NCI-H82 (cell line): ENCODE measurements around the gene TNS1.

Experiments used
- DNase-seq: peaks from one replicate; lab custom pipeline; 2025; lab: John Stamatoyannopoulos, UW

TNS1 gene

DNA sequence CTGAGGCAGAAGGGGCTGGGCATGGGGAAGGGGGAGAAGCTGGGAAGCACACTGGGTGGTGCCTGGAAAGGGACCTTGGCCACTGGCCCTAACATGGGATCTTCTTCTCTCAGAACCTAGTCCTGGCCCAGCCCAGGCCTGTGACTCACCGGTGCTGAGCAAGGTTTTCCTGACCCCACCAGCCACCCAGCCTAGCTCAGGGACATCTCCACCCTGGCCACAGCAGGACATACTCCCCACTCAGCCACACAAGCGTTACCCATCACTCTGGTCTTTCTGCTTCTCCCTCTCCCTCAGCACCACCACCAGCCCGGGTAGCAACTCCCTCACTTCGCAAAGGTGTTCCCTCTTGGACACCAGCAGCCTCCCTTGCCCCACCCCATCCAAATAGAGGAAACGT lies 22.8 kb downstream of the TNS1 start:
- DNase-seq = no peak

DNA sequence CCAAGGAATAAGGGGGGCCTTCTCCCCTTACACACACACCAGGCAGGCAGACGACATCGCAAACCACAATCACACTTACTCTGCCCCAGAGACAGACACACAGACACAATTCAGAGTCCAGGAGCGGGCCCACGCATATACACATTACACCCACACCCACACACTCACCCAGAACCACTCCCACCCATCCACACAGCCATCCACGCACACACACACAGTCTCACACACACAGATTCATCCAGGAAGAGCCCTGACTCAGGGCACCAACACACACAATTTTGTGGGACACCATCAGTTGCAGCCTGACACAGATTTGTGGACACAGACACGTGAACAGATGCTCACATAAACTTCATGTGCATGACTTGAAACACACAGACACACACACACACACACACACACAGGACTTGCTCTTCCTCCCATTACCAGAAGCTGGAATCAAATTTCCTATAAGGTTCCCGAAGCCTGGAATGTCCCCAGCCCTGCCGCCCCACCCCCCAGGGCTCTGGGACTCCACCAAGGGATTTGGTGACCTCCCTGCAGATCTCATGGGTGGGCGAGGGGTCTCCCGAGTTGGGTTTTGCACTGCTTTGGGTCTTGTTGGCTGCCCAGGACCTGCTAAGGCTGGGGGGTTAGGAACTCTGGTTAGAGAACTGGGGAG lies 23.5 kb downstream of the TNS1 start:
- no peak for DNase-seq

DNA sequence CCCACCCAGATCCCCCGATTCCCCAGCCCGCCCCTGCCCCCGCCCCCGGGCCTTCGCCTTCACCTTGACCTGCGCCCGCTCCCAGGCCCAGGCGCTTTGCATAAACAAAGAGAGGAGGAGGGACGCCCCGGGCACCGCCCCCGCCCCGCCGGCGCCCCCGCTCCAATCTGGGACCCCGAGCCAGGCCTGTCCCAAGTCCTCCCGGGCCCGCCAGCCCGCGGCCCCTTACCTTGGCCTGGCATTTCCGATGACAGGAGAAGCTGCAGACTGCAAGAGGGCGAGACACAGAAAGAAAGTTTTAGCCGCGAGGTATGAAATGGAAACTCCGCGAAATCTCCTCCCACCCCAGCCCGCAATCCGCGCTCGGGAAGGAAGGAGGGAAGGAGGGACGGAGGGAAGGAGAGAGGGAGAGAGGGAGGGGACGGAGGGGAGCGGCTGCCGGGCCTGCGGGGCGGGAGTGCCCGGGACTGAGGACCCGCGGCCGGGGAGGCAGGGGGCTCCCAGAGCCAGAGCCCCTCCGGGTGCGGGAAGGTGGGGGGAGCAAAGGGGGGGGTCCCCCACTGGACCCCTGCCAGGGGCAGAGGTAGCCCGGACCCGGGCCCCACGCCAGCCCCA lies 24.2 kb downstream of the TNS1 start:
- DNase-seq = peak; percentile 14

DNA sequence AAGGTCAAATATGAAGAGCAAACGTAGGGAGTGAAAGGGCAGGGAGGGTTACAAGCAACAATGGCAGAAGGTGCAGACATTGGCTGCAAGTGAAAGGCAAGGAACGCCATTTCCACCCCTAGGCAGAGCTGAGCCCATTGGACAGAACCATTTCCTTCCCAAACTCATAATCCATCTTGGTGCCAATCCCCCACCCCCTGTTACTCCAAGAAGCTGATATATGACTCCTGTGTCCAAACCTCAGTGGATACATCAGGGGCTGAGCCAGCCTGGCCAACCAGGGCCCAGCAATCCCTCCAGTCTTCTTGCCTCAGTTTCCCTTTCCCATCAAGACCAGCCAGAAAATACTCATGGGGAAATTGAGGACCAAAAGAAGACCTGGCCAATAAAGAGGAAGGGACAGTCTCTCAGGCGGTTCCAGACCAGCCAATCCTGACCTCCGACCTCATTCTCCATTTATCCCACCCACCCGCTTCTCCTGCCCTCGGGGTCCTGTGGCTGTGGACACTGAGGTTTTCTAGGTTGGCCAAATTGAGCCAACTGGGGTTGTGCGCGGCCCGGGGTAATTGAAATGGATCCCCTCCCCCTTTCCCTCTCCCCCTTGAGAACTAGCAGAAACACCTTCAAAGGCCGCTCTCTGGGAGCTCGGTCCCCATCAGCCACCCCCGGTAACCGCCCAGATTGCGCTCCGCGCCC lies 24.8 kb downstream of the TNS1 start:
- no peak for DNase-seq

DNA sequence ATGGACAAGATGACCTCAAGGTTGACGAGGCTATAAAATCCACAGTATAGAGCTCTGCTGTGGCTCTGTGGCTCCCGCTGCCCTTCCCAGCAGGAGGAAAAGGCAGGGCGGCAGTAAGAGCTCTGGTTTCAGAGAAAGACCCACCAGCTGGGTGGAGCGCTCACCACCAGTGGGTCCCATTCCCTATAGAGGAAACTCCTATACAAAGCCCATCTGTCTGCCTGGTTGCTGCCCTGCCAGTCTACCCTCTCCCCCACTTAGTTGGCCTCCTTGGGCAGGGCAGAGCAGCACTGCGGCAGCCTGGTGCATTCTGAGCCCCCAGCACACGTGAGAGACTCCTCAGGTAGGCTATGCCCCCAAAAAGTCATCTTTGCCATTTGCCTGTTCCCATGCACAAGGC lies 26.5 kb downstream of the TNS1 start:
- DNase-seq = no peak

DNA sequence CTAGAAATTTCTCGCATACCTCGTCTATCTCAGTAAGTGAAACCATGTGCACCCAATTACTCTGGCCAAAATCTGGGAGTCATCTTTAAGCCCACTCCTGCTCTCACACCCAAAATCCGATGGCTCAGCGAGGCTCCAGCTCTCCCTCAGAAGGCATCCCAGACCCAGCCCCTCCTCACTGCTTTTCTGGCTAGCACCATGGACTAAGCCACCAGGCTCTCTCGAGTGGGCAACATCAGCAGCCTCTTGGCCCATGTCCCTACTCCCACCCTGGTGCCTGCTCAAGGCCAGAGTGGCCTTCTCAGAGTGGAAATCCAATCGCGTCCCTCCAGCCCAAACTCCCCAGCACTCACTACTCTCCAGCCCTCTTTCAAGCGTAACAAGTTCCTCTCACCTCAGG lies 27.2 kb downstream of the TNS1 start:
- no peak for DNase-seq

DNA sequence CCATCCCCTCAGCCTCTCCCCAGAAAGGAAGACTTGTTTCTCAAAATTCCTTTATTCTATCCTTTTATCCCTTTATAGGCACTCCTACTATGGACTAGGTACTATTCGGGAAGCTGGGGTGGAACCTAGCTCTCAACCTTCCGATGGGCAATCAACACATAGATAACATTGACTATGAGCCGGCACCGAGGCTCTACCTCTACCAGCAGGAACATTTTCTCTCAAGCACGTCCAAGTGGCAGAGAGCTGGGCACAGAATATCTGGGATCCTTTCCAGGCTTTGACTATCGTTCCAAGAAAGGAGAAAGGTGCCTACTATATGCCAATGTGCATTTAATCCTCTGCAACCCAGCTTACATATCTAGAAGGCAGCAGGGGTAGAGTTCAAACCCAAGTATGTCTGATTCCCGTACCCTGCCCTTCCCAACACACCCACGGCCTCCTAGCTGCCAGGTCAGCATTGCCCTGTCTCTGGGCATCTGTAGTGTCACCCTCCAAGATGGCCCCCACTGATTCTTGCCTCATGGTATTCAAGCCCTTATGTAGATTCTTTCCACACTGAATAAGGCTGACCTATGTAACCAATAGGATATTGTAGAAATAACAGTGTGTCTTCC lies 28.3 kb downstream of the TNS1 start:
- DNase-seq = no peak

DNA sequence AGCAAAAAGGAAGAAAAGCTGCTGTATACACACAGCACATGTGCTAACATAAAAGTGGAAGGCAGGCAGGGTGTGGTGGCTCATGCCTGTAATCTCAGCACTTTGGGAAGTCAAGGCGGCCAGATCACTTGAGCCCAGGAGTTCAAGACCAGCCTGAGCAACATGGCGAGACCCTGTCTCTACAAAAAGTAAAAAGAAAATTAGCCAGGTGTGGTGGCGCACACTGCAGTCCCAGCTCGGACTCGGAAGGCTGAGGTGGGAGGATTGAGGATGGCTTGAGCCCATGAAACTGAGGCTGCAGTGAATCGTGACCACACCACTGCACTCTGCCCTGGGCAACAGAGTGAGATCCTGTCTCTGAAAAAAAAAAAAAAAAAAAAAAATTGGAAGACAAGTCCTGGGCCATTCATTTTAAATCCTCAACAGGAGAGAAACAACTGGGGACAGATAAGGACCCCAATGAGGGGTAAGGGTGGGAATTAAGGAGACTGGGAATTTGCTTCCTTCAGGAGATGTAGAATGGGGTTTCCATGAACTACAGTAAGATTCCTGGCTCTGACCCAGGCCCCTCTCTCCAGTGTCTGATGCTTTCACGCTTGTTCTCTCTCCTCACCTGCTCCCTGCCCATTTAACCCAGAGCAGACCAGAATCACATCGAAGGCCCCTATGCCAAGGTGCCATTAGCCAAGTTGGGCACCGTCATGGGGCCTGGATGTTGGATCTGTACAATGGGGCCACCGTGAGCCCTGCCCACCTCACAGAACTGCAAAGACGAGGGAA lies 29.6 kb downstream of the TNS1 start:
- no peak for DNase-seq

DNA sequence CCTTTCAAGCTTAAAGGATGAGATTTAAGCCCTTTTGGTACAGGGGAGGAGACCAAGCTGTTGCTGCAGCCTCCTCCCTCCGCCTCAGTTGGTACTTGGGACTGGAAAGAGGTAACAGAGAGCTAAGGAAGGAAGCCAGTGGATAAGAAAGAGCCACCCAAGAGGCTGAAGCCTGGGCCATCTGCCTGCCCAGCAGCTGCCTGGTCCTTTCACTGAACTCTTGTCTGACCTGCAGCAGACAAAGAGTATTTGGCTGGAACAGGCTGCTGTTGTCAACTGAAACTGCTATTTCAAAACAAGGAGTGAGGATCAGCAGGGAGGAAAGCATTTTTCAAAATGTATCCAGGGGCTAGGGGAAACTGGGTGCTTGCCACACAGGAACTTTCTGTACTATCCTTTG lies 30.3 kb downstream of the TNS1 start:
- DNase-seq = peak; percentile 62

DNA sequence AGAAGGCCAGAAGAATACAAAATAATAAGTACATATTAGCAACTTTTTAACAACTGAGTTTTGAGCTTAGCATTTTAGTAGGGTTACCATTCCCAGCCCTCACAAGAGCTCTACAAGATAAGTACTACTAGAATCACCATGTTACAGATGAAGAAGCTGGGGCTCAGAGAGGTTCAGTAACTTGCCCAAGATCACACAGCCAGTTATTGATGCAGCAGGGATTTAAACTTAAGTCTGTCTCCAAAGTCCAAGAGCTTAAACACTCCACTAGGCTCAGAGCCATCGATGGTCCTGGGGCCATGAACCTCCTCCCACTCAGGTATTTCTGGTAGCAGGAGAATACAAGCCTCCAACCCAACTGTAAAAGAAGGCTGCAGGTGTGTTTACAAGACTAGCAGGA lies 30.8 kb downstream of the TNS1 start:
- no peak for DNase-seq

DNA sequence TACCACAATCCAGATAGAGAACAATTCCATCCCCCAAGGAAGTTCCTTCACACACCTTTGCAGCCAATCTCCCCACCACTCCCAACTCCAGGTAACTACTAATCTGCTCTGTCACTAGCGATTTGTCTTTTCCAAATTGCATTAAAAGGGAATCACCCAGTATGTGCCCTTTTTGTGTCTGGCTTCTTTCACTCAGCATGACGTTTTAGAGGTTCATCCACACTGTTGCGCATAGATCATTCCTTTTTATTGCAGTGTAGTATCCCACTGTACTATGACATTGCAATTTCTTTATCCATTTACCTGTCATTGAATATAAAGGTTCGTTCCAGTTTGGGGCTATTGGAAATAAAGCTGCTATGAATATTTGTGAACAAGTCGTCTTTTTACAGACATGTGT lies 31.6 kb downstream of the TNS1 start:
- DNase-seq = no peak

DNA sequence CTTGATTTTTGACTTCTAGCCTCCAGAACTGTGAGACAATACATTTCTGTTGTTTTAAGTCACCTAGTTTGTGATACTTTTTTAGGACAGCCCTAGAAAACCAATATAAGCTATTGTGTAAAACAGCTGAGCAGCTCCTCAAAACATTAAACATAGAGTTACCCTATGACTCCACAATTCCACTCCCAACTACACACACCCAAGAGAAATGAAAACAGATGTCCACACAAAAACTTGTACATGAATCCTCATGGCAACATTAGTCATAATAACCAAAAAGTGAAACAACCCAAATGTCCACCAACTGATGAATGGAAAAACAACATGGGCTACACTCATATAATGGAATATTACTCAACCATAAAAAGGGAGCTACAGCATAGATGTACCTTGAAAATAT lies 32.6 kb downstream of the TNS1 start:
- no peak for DNase-seq

DNA sequence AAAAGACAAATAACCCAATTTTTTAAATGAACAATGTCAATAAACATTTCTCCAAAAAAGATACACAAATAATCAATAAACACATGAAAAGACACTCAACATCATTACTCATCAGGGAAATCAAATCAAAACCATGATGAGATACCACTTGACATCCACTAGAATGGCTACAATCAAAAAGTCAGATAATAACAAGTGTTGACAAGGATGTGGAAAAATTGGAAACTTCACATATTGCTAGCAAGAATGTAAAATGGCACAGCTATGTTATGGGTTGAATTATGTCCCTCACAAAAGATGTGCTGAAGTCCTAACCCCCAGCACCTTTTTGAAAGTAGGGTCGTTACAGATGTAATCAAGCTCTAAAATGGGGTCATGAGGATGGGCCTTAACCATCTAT lies 33.2 kb downstream of the TNS1 start:
- DNase-seq = no peak

DNA sequence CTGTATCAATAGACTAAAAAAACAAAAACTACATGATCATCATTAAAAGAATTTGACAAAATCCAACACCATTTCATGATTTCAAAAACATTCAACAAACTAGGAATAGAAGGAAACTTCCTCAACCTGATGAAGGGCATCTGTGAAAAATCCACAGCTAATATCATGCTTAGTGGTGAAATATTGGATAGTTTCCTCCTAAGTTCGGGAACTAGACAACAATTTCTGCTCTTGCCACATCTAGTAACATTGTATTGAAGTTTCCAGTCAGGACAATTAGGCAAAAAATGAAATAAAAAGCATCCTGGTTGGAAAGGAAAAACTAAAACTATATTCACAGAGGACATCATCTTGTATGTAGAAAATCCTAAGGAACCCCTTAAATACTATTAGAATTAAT lies 34.8 kb downstream of the TNS1 start:
- no peak for DNase-seq

DNA sequence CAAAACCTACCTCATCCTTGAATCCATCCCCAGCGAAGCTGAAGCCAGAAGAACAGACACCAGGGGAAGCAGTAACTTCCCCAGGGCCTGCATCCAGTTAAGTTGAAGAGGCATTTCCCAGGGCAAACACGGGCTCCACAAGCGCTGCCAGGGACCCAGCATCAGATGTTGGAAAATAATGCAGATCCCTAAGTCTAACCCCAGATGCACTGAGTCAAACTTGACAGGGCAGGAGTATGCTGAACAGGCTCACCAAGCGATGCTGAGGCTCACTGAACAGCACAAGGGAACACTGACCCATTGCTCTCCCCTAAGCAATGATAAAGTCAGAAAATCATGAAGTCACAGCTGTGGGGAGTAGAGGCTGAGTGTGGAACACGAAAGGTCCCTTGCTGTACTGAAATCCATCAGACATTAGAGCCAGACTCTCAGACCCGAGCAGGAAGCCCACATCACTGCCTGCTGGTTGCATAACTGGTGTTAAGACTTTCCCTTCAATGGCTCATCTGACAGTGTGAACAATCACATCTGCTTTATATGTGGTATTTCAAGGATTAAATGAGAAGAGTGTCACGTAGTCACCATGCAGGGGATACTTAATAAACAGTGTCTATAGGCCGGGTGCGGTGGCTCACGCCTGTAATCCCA lies 36.2 kb downstream of the TNS1 start:
- no peak for DNase-seq

DNA sequence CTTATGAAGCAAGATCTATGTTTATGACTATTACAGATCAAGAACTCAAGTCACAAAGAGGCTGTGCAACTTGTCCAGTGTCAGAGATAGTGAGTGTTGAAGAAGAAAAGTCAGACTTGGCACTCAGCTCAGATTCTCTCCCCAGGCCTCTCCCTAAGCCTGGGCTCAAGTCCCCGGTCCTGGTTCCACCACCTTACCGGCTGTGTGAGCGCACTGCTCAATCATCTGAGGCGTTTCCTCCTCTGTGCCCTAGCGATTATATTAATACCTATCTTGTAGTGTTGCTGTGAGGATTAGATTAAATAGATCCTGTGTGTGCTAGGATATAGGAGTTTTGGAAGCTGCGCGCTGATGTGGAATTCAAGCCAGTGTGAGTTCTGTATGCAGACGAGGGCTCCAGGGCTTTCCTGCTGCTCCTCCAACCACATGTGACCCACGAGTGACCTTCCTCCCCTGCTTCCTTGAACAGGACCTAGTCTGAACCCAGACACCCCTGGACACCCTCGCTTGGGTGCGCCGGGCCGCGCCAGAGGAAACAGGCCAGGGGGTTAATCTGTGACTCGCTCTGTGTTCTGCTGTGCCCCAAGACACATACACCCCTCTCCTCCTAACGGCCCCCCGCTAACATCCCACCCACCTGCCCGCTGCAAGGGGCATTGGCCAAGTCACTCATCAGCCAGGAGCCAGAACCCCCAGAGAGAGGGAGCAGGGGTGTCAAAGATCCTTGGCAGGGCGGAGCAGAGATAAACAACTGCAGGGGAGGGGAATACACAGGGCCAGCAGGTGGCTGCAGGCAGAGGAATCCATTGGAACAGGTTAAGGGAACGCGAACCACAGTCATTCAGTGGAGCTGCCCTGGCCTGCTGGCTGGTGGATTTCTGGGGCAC lies 38.3 kb downstream of the TNS1 start:
- peak; percentile 16 for DNase-seq

DNA sequence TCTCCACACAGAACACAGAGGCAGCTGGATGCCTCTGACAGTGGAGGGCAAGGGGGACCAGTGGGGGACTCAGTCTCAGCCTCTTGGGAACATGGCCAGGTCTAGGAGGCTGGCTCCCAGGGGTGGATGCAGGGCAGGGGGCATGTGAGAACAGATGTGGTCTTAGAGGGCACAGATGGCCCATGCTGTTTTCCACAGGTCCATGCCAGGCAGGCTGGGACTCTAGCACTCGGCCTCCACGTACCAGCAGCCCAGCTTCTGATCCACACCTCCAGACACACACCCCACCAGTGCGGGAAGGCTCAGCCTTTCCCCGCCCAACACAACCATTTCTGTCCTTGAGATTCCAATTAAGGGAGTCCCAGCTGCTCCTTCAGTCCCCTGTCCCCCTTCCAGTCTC lies 42.4 kb downstream of the TNS1 start:
- DNase-seq = no peak

DNA sequence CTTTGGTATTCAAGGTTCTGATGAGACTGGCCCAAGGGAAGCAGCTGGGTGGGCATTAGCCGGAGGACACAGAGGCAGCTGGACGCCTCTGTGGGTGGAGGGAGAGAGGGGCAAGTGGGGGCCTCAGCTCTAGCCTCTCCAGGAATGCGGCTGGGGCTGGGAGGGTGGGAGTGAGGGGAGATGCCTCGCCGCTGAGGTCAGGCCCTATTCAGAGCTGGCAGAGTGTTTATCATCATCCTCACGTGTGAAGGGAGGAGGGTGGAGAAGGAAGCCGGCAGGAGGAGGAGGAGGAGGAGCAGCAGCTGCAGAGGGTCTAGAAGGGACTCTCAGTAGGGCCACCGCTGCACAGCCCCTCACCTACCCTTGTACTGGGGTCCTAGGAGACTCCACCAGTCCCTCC lies 43.1 kb downstream of the TNS1 start:
- no peak for DNase-seq

DNA sequence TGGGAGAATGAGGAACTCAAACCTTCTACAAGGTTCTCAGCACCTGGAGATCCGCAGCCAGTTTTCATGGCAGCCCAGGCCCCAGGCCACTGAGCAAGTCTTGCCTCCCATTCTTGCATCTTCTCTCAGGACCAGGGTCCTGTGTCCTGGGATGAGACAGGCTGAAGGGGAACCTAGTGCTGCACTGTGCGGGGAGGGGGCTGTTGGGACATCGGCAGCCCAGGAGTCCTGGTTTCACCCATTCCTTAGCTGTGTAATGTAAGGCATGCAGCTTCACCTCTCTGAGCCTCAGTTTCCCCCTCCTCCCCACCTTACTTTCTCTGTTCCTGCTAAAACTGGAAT lies 43.9 kb downstream of the TNS1 start:
- DNase-seq = no peak

DNA sequence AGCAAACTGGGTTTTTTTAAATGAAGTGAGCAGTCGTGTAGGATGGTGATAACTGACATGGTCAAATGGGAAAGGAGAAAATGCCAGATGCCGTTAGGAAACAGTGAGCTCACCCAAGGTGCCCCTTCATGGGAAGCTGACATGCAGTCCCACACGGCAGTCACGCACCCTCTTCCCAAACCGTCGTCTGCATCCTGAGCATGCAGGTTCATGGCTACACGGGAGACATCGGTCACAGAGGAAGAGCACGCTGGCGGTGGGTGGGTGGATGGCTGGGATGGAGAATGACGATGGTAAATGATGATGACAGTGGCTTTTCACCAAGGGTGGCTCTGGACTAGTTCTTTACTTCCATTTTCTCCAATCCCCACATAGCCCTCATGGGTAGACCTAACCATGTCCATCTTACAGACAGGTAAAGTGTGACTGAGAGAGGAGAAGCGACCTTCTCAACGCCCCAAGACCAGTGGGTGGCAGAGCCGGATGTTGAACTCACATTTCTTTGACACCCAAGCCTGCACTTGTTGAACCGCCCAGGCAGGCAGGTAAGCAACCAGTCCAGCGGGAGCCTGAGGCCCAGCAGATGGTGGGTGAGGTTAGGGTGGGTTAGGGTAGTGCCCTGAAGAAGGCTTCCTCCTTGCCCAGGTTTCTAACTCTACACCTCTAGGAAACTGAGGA lies 44.5 kb downstream of the TNS1 start:
- DNase-seq = no peak
